ENCODE data around the gene SLC35C1. TPM values are rescaled to one million over a fixed set of nuclear protein-coding genes. Genes with fewer than 3 reads are reported as not detected.

The SLC35C1 gene
- total RNA-seq, 4 donors from 2014 or later, result under 0.01 to 12.7 (median 5.2) TPM

- H3K27me3 ChIP-seq, result no peaks in the 10 kb centered on the region
- no peak for DNase-seq
- peak overlapping the region in 1 of 2 donors; percentile 41 for H3K27ac ChIP-seq
- no peak for TF ChIP-seq CTCF (IDR thresholded peaks at IDR 0.05)
- TF ChIP-seq POLR2A (IDR thresholded peaks at IDR 0.05), result no peak
- H3K4me3 ChIP-seq, result no peak overlapping the region
- no peaks in the 10 kb centered on the region for H3K9me3 ChIP-seq
- H3K4me1 ChIP-seq, result peaks cover 24 to 42% of the 10 kb centered on the region in 2 donors
- no peaks in the 10 kb centered on the region for H3K36me3 ChIP-seq
- intact Hi-C loops (cut with DNase I; ENCODE audit: low total_unique reads), result no loop called here
These were observed 47.8 kb downstream of the SLC35C1 start for GRCh38 chr11:45852712-45853101.

GRCh38 chr11:45853332-45854219 is 48.6 kb downstream of the SLC35C1 start:
- Histone ChIP-seq H3K36me3 (no peaks in the 10 kb centered on the region), H3K27ac (peak overlapping the region in 1 of 2 donors; percentile 83), H3K4me1 (peaks cover 32 to 50% of the 10 kb centered on the region in 2 donors), H3K27me3 (no peaks in the 10 kb centered on the region), H3K4me3 (no peak overlapping the region), H3K9me3 (no peaks in the 10 kb centered on the region)
- no peak for DNase-seq
- intact Hi-C loops (cut with DNase I; ENCODE audit: low total_unique reads), result no loop called here
- TF ChIP-seq POLR2A (IDR thresholded peaks at IDR 0.05) (no peak), CTCF (IDR thresholded peaks at IDR 0.05) (no peak)

GRCh38 chr11:45855308-45855707 is 50.4 kb downstream of the SLC35C1 start:
- Histone ChIP-seq H3K27me3 (no peaks in the 10 kb centered on the region), H3K9me3 (no peaks in the 10 kb centered on the region), H3K4me3 (no peak overlapping the region), H3K4me1 (peaks cover 45 to 60% of the 10 kb centered on the region in 2 donors), H3K36me3 (no peaks in the 10 kb centered on the region), H3K27ac (peak overlapping the region; percentile 83 to 88)
- TF ChIP-seq POLR2A (IDR thresholded peaks at IDR 0.05) (no peak), CTCF (IDR thresholded peaks at IDR 0.05) (no peak)
- no peak for DNase-seq
- intact Hi-C loops (cut with DNase I; ENCODE audit: low total_unique reads), result no loop called here

- peaks cover 44 to 53% of the 10 kb centered on the region in 2 donors for H3K4me1 ChIP-seq
- TF ChIP-seq POLR2A (IDR thresholded peaks at IDR 0.05) (no peak), CTCF (IDR thresholded peaks at IDR 0.05) (no peak)
- no peaks in the 10 kb centered on the region for H3K27me3 ChIP-seq
- peak in 1 of 2 donors; percentile 47 for DNase-seq
- no peak overlapping the region for H3K4me3 ChIP-seq
- no peaks in the 10 kb centered on the region for H3K9me3 ChIP-seq
- no peaks in the 10 kb centered on the region for H3K36me3 ChIP-seq
- peak overlapping the region; percentile 83 to 88 for H3K27ac ChIP-seq
- intact Hi-C loops (cut with DNase I; ENCODE audit: low total_unique reads), result no loop called here
These were observed 51.1 kb downstream of the SLC35C1 start for GRCh38 chr11:45856044-45856468.

GRCh38 chr11:45857961-45858474 is 53.1 kb downstream of the SLC35C1 start:
- no peaks in the 10 kb centered on the region for H3K9me3 ChIP-seq
- H3K4me3 ChIP-seq, result no peak overlapping the region
- DNase-seq, result peak; percentile 64 to 65
- peaks cover 38 to 43% of the 10 kb centered on the region in 2 donors for H3K4me1 ChIP-seq
- TF ChIP-seq CTCF (IDR thresholded peaks at IDR 0.05), result no peak
- TF ChIP-seq POLR2A (IDR thresholded peaks at IDR 0.05), result no peak
- no peaks in the 10 kb centered on the region for H3K27me3 ChIP-seq
- H3K36me3 ChIP-seq, result no peaks in the 10 kb centered on the region
- peak overlapping the region; percentile 83 to 88 for H3K27ac ChIP-seq
- intact Hi-C loops (cut with DNase I; ENCODE audit: low total_unique reads), result no loop called here

All from uterus (tissue), 4 donors.